Measurements from ENCODE around the gene ALX4. TPM values are rescaled to one million over a fixed set of nuclear protein-coding genes. Genes with fewer than 3 reads are reported as not detected.

Gene ALX4
- total RNA-seq, 1 experiment from 2014 or later: not detected

DNA sequence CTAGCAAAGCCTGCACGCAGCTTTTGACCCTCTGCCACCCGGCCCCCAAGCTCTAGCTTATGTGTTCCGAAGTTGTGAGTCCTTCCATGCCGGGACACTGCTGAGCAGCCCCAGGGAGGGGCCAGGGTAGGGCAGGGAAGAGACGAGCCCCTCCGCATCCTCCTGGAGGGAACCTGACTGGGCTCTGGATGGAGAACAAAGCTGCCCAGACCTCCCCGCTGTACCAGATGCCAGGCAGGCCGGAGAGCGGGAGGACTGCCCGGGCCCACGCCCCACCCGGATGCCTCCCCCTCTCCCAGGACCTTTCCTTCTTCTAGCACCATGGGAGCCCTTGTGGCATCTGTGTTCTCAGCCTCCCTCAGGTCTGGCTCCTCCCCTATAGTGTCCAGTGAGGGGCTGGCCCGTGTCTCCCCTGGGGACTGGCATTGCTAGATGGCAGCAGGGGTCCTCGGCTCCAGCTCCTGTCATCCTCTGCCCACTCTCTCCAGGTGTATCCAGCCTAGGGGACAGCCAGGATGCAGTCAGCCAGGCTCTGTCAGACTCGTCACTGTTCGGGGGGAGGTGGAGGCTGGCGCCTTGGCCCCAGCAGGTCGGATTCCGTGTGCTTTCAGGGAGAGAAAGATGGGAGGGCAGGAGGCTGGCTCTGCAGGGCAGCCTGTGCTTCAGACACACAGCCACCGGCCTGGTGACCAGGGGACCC, 46.1 kb downstream of the ALX4 start:
- no peak for TF ChIP-seq CTCF (IDR thresholded peaks at IDR 0.05; ENCODE audit: unreplicated experiment)
- H3K9me3 Mint-ChIP-seq (ENCODE audit: unreplicated experiment): no peaks in the 10 kb centered on the region
- ChIA-PET POLR2A (no interaction called here), CTCF (interaction anchor here (0.6 to 0.7 kb wide), 2 partner anchors 24 to 71 kb away, joined by 3 to 4 read pairs; no protein-coding TSS in a partner anchor)
- no peak overlapping the region for H3K4me3 Mint-ChIP-seq (ENCODE audit: unreplicated experiment)
- H3K36me3 Mint-ChIP-seq (ENCODE audit: insufficient read depth, unreplicated experiment): no peaks in the 10 kb centered on the region
- no peak for DNase-seq (ENCODE audit: unreplicated experiment)
- no TSS peak for BruUV-seq (replicated peaks)
- H3K4me1 Mint-ChIP-seq (ENCODE audit: insufficient read depth, unreplicated experiment): no peaks in the 10 kb centered on the region
- intact Hi-C loops (cut with micrococcal nuclease): no loop called here
- H3K27ac Mint-ChIP-seq (ENCODE audit: low read depth, unreplicated experiment): no peak overlapping the region
- H3K27me3 Mint-ChIP-seq (ENCODE audit: insufficient read depth, unreplicated experiment): no peaks in the 10 kb centered on the region

DNA sequence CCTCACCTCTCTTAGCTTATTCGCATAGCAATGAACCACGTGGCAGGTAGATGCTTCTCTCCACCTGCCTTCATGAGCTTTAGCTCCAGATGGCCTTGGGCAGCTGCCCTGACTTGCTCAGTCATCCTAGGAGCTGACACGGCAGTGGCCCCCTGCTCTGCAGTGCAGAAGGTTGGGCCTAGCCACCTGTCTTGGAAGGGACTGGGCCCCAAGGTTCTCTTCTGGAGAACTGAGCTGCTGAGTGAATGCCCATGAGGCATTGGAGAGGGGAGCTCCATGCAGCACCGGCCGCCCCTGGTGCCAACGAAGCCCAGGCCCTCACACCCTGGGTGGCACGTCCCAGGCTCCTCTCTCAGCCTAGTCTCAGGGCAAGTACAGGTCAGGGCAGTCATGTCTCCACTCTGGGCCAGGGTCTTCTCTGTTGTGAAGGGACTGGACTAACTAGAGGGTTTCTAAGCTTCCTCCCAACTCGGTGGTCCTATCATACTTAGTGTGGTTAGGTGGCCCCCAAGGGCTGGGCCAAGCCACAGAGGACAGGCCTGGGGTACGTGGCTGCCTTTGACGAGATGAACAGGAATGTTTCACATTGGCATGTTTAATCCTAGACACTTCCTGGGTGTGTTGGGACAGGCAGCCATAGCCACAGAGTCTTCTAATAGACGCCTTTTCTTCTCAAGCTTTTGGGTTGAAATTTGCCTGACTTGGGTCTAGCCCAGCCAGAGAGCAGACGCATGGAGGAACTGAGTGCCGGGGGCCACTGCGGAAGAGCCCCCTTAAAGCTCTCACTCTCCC, 47.9 kb downstream of the ALX4 start:
- Mint-ChIP-seq H3K36me3 (ENCODE audit: insufficient read depth, unreplicated experiment) (no peaks in the 10 kb centered on the region), H3K27me3 (ENCODE audit: insufficient read depth, unreplicated experiment) (no peaks in the 10 kb centered on the region), H3K9me3 (ENCODE audit: unreplicated experiment) (no peaks in the 10 kb centered on the region), H3K4me3 (ENCODE audit: unreplicated experiment) (no peak overlapping the region), H3K27ac (ENCODE audit: low read depth, unreplicated experiment) (no peak overlapping the region), H3K4me1 (ENCODE audit: insufficient read depth, unreplicated experiment) (no peaks in the 10 kb centered on the region)
- no TSS peak for BruUV-seq (replicated peaks)
- CTCF ChIA-PET: interaction anchor here (0.5 to 0.6 kb wide), 3 partner anchors 65 to 694 kb away, joined by 3 to 4 read pairs (median 3); no protein-coding TSS in a partner anchor
- no peak for DNase-seq (ENCODE audit: unreplicated experiment)
- POLR2A ChIA-PET: no interaction called here
- intact Hi-C loops (cut with micrococcal nuclease): no loop called here
- TF ChIP-seq CTCF (IDR thresholded peaks at IDR 0.05; ENCODE audit: unreplicated experiment): no peak

DNA sequence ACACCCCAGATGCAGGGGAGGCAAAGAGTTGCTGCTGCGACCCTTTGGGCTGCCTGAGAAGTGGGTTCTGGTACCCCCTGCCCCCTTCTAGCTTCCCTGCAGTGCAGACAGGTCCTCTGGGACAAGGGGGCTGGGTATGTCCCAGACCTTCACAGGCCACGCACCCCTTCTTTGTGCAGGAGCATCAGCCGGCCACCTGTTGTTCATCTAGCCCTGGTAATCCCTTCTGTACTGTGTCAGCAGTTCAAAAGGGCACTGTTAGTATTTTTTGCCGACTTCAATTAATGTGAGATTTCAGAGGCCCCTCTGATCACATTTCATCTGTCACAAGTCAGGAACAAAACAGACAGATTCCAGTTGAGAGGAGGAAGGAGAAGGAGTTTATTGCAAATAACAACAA, 49.9 kb downstream of the ALX4 start:
- no peak for TF ChIP-seq CTCF (IDR thresholded peaks at IDR 0.05; ENCODE audit: unreplicated experiment)
- H3K36me3 Mint-ChIP-seq (ENCODE audit: insufficient read depth, unreplicated experiment): no peaks in the 10 kb centered on the region
- BruUV-seq (replicated peaks): no TSS peak
- no peak overlapping the region for H3K4me3 Mint-ChIP-seq (ENCODE audit: unreplicated experiment)
- H3K27me3 Mint-ChIP-seq (ENCODE audit: insufficient read depth, unreplicated experiment): no peaks in the 10 kb centered on the region
- H3K4me1 Mint-ChIP-seq (ENCODE audit: insufficient read depth, unreplicated experiment): peaks cover 7% of the 10 kb centered on the region
- intact Hi-C loops (cut with micrococcal nuclease): no loop called here
- no peaks in the 10 kb centered on the region for H3K9me3 Mint-ChIP-seq (ENCODE audit: unreplicated experiment)
- DNase-seq (ENCODE audit: unreplicated experiment): no peak
- ChIA-PET CTCF (no interaction called here), POLR2A (no interaction called here)
- no peak overlapping the region for H3K27ac Mint-ChIP-seq (ENCODE audit: low read depth, unreplicated experiment)

DNA sequence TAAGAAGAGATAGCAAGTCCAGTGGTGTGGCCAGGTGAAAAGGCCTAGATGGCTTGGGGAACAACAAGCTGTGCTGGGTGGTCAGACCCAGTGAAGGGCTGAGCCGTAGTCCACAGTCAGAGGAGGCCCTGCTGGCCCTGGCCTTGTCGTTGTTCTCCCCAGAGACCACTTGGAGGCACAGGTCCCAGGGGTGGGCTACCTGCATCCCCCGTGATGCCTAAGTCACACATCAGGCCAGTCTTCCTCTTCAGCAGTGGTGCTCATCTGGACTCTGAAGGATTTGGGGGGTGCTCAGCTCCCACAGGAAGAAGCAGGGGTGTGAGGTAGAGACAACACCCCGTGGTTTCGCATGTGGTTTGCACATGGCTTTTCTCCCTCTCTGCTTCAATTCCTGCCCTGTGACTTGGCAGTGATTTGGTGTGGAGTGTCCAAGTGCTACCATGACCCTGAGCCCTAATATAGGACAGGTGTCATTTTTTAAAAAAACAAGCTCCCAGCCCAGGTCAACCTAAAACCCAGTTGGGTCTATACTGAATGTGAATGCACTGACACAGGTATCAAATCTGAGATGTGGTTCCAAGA, 51.0 kb downstream of the ALX4 start:
- Mint-ChIP-seq H3K4me1 (ENCODE audit: insufficient read depth, unreplicated experiment) (peaks cover 7% of the 10 kb centered on the region), H3K9me3 (ENCODE audit: unreplicated experiment) (no peaks in the 10 kb centered on the region), H3K36me3 (ENCODE audit: insufficient read depth, unreplicated experiment) (no peaks in the 10 kb centered on the region), H3K4me3 (ENCODE audit: unreplicated experiment) (no peak overlapping the region), H3K27me3 (ENCODE audit: insufficient read depth, unreplicated experiment) (no peaks in the 10 kb centered on the region), H3K27ac (ENCODE audit: low read depth, unreplicated experiment) (no peak overlapping the region)
- BruUV-seq (replicated peaks): no TSS peak
- intact Hi-C loops (cut with micrococcal nuclease): no loop called here
- CTCF ChIA-PET: interaction anchor here (0.7 kb wide), 1 partner anchor 113 kb away, joined by 3 read pairs; no protein-coding TSS in a partner anchor
- POLR2A ChIA-PET: interaction anchor here (0.9 kb wide), 1 partner anchor 25 kb away, joined by 3 read pairs; no protein-coding TSS in a partner anchor
- DNase-seq (ENCODE audit: unreplicated experiment): no peak
- no peak for TF ChIP-seq CTCF (IDR thresholded peaks at IDR 0.05; ENCODE audit: unreplicated experiment)

Data from MCF 10A (cell line).